Epithelial cell of proximal tubule (primary cell): ENCODE results near the gene CIT. TPM values are rescaled to one million over a fixed set of nuclear protein-coding genes. Genes with fewer than 3 reads are reported as not detected.

ENCODE experiments used
- DNase-seq: peaks from one replicate; pipeline ENCODE4 v3.0.0-alpha.2; 2011; ENCODE audit warnings: low read depth
- H3K4me3 ChIP-seq: 2 replicates; pipeline ENCODE4 v1.5.1; 2011; ENCODE audit warnings: low read depth, mild to moderate bottlenecking, low read length
- total RNA-seq: library from RNA; depleted of rRNA; stranded (reverse); fragments of >200 nt; gene quantifications from 2 replicates; pipeline ENCODE4 v1.2.3, GENCODE V29; 2015
- TF ChIP-seq, protein P1 (sequence below): conservative IDR thresholded peaks from 2 replicates; pipeline ENCODE4 v1.5.1; 2012; ENCODE audit warnings: low read depth, mild to moderate bottlenecking, low read length

Gene CIT
- total RNA-seq, 1 donor from 2014 or later: 26.5 TPM

- TF ChIP-seq, protein P1, sequence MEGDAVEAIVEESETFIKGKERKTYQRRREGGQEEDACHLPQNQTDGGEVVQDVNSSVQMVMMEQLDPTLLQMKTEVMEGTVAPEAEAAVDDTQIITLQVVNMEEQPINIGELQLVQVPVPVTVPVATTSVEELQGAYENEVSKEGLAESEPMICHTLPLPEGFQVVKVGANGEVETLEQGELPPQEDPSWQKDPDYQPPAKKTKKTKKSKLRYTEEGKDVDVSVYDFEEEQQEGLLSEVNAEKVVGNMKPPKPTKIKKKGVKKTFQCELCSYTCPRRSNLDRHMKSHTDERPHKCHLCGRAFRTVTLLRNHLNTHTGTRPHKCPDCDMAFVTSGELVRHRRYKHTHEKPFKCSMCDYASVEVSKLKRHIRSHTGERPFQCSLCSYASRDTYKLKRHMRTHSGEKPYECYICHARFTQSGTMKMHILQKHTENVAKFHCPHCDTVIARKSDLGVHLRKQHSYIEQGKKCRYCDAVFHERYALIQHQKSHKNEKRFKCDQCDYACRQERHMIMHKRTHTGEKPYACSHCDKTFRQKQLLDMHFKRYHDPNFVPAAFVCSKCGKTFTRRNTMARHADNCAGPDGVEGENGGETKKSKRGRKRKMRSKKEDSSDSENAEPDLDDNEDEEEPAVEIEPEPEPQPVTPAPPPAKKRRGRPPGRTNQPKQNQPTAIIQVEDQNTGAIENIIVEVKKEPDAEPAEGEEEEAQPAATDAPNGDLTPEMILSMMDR: no peak
- no peak for DNase-seq
- no peak overlapping the region for H3K4me3 ChIP-seq
Observed at GRCh38 chr12:119826661-119827445, 50.3 kb downstream of the CIT start.

GRCh38 chr12:119825262-119825661, 51.9 kb downstream of the CIT start:
- DNase-seq: no peak
- TF ChIP-seq, protein P1: no peak

GRCh38 chr12:119822046-119822445, 55.1 kb downstream of the CIT start:
- no peak for DNase-seq
- TF ChIP-seq, protein P1: no peak
- H3K4me3 ChIP-seq: no peak overlapping the region

More at GRCh38 chr12:119825262-119825661, 51.9 kb downstream of the CIT start:
- H3K4me3 ChIP-seq: no peak overlapping the region

- no peak for DNase-seq
- TF ChIP-seq, protein P1: no peak
- H3K4me3 ChIP-seq: no peak overlapping the region
Observed at GRCh38 chr12:119819322-119819721, 57.8 kb downstream of the CIT start.

DNA sequence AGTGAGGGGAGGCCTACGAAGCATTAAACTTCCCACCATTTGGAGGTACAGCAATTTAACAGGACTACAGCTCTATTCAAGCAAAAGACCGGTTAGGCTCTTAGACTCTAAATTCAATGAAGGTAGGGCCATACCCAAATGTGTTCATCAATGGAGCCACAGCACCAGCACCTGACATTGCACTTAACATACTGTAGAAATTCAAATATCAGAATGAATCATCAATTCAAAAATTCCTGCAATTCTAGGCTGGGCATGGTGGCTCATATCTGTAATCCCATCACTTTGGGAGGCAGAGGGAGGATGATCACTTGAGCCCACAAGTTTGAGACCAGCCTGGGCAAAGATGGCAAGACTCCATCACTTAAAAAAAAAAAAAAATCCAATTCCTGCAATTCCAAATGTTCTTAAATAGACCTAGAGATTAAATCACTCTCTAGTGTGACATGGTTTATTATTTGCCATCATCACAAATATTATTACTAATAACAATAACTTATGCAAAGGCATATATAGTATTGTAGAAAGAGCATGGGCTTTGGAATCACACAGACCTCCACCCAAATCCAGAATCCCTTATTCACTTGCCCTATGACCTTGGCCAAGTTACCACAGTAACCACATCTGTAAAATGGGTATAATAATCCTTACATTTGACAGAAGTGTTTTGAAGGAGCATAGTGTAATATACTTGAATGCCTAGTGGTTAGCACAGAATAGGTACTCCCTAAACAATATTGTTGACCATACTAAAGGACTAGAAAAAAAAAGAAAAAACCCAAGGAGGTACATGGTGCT, 59.4 kb downstream of the CIT start:
- DNase-seq: no peak
- TF ChIP-seq, protein P1: no peak

GRCh38 chr12:119809023-119809422, 68.1 kb downstream of the CIT start:
- H3K4me3 ChIP-seq: no peak overlapping the region
- TF ChIP-seq, protein P1: no peak
- no peak for DNase-seq

More for the DNA sequence above, 59.4 kb downstream of the CIT start:
- H3K4me3 ChIP-seq: no peak overlapping the region

DNA sequence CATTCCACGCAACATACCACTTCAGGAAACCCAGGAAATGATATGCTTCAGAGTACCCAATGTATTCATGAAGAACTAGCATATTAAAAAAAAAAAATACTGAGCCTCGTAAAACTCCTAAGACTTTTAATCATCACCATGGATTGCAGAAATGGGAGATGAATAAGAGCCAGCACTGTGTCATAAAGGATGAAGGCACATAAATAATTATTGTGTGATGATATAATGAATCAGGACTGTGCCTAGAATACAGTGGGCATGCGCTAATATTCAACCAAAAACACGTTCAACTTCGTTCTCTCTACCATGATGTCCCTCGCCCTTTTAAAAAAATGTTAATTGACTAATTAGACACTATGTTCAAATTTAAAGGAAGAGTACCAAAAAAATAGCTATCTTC, 68.7 kb downstream of the CIT start:
- no peak for DNase-seq

More for the DNA sequence above, 68.7 kb downstream of the CIT start:
- TF ChIP-seq, protein P1: no peak
- no peak overlapping the region for H3K4me3 ChIP-seq
